Measurements from ENCODE around the gene SLC6A19.

DNA sequence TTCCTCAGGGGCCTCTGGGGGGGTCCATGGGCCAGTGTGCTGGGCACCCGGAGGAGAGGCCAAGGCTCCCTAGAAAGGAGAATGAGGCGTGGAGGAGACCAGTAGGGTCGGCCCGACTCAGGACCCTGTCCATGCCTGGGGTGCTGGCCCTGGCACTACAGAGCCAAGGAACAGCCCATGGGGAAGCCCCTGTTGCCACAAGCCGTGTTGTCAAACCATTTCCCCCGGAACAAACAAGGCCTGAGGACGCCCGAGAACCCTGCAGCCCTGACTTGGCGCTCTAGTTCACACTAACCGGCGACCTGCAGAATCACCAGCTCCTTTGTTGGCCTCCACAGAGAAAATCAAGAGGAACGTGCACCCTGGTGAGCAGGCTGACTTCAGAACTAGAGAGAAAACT is 48.0 kb upstream of the SLC6A19 start:
- TF ChIP-seq POLR2AphosphoS5 (IDR thresholded peaks at IDR 0.05) (no peak), POLR2A (IDR thresholded peaks at IDR 0.05) (no peak)
- TF ChIP-seq, protein P1, sequence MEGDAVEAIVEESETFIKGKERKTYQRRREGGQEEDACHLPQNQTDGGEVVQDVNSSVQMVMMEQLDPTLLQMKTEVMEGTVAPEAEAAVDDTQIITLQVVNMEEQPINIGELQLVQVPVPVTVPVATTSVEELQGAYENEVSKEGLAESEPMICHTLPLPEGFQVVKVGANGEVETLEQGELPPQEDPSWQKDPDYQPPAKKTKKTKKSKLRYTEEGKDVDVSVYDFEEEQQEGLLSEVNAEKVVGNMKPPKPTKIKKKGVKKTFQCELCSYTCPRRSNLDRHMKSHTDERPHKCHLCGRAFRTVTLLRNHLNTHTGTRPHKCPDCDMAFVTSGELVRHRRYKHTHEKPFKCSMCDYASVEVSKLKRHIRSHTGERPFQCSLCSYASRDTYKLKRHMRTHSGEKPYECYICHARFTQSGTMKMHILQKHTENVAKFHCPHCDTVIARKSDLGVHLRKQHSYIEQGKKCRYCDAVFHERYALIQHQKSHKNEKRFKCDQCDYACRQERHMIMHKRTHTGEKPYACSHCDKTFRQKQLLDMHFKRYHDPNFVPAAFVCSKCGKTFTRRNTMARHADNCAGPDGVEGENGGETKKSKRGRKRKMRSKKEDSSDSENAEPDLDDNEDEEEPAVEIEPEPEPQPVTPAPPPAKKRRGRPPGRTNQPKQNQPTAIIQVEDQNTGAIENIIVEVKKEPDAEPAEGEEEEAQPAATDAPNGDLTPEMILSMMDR (IDR thresholded peaks at IDR 0.05), result no peak

Measured in prostate gland (tissue), 2 donors.